GM12878 (cell line): ENCODE results near the gene ZFP36. TPM values are rescaled to one million over a fixed set of nuclear protein-coding genes. Genes with fewer than 3 reads are reported as not detected.
A peak's percentile ranks its signal among the peaks of the same experiment; 100 is the strongest.

Experiments
- BHLHE40 ChIP-seq, 2 experiments: fragments of 450-650 bp in 1 of 2; IDR thresholded peaks; 2 replicates each; pipeline ENCODE4 v1.6.1; 2011 to 2017; ENCODE audit warnings: low read depth in 2 of 2, borderline replicate concordance in 1 of 2, improper control_type of control experiment in 1 of 2, low read length in 1 of 2, mild to moderate bottlenecking in 1 of 2
- BRCA1 ChIP-seq: IDR thresholded peaks from 2 replicates; pipeline ENCODE4 v1.6.1; 2011; ENCODE audit warnings: low read depth, low read length, improper control_type of control experiment
- FOS ChIP-seq: IDR thresholded peaks from 3 replicates; pipeline ENCODE4 v1.6.1; 2011; ENCODE audit warnings: borderline replicate concordance; ENCODE audit not compliant: insufficient read length; ENCODE audit errors: extremely low read depth
- HDGF ChIP-seq: fragments of 450-650 bp; IDR thresholded peaks from 2 replicates; pipeline ENCODE4 v1.6.1; 2016; ENCODE audit warnings: antibody characterized with exemption
- IKZF1 ChIP-seq: fragments of 450-650 bp; conservative IDR thresholded peaks from 2 replicates; pipeline ENCODE4 v1.6.1; 2017; ENCODE audit warnings: antibody characterized with exemption, mild to moderate bottlenecking
- IKZF2 ChIP-seq, 2 experiments: fragments of 450-650 bp; IDR thresholded peaks; 2 replicates each; pipeline ENCODE4 v1.6.1; 2017; ENCODE audit warnings: mild to moderate bottlenecking in 2 of 2, moderate library complexity in 2 of 2
- IRF4 ChIP-seq: IDR thresholded peaks from 2 replicates; pipeline ENCODE4 v1.6.1; 2011; ENCODE audit warnings: low read depth, low read length
- JUND ChIP-seq: IDR thresholded peaks from 2 replicates; pipeline ENCODE4 v1.6.1; 2012; ENCODE audit warnings: low read depth, mild to moderate bottlenecking, low read length, improper control_type of control experiment, moderate library complexity
- LARP7 ChIP-seq: fragments of 450-650 bp; IDR thresholded peaks from 2 replicates; pipeline ENCODE4 v1.6.1; 2017; ENCODE audit warnings: mild to moderate bottlenecking
- MLLT1 ChIP-seq: fragments of 450-650 bp; IDR thresholded peaks from 2 replicates; pipeline ENCODE4 v1.6.1; 2016; ENCODE audit warnings: mild to moderate bottlenecking
- MTA2 ChIP-seq: fragments of 450-650 bp; IDR thresholded peaks from 2 replicates; pipeline ENCODE4 v1.6.1; 2016; ENCODE audit warnings: low read depth, mild to moderate bottlenecking, moderate library complexity
- MXI1 ChIP-seq: fragments of 150-350 bp; IDR thresholded peaks from 2 replicates; pipeline ENCODE4 v1.6.1; 2011; ENCODE audit warnings: low read depth, mild to moderate bottlenecking, inconsistent platforms, low read length, improper control_type of control experiment
- NFXL1 ChIP-seq: fragments of 450-650 bp; IDR thresholded peaks from 2 replicates; pipeline ENCODE4 v1.6.1; 2017; ENCODE audit warnings: antibody characterized with exemption, mild to moderate bottlenecking, borderline replicate concordance
- PAX8 ChIP-seq: fragments of 450-650 bp; IDR thresholded peaks from 2 replicates; pipeline ENCODE4 v1.6.1; 2017; ENCODE audit warnings: mild to moderate bottlenecking, moderate library complexity
- POLR2A ChIP-seq: IDR thresholded peaks from 2 replicates; pipeline ENCODE4 v1.6.1; 2011; ENCODE audit warnings: low read depth, mild to moderate bottlenecking, low read length
- RELA ChIP-seq: fragments of 450-650 bp; IDR thresholded peaks from 2 replicates; pipeline ENCODE4 v1.8.0; 2014; ENCODE audit warnings: borderline replicate concordance; ENCODE audit not compliant: partially characterized antibody
- RFX5 ChIP-seq: IDR thresholded peaks from 2 replicates; pipeline ENCODE4 v1.6.1; 2011; ENCODE audit warnings: low read depth, low read length, improper control_type of control experiment
- SIX5 ChIP-seq: IDR thresholded peaks from 2 replicates; pipeline ENCODE4 v1.6.1; 2011; ENCODE audit warnings: mild to moderate bottlenecking, low read depth, low read length, moderate library complexity; ENCODE audit not compliant: severe bottlenecking
- SKIL ChIP-seq: fragments of 450-650 bp; IDR thresholded peaks from 2 replicates; pipeline ENCODE4 v1.6.1; 2017; ENCODE audit warnings: mild to moderate bottlenecking, low read depth, inconsistent platforms; ENCODE audit not compliant: poor library complexity, severe bottlenecking
- SMAD1 ChIP-seq: fragments of 450-650 bp; IDR thresholded peaks from 2 replicates; pipeline ENCODE4 v1.6.1; 2018; ENCODE audit warnings: mild to moderate bottlenecking, low read depth; ENCODE audit not compliant: partially characterized antibody
- SMAD5 ChIP-seq: IDR thresholded peaks from 2 replicates; pipeline ENCODE4 v1.6.1; 2016; ENCODE audit warnings: antibody characterized with exemption, low read depth
- STAT1 ChIP-seq: fragments of 450-650 bp; conservative IDR thresholded peaks from 2 replicates; pipeline ENCODE4 v1.6.1; 2014; ENCODE audit warnings: antibody characterized with exemption, mild to moderate bottlenecking
- SUZ12 ChIP-seq: fragments of 200-600 bp; sonication (generic); IDR thresholded peaks from one replicate; pipeline ENCODE4 v1.6.1; 2018; ENCODE audit warnings: antibody characterized with exemption, mild to moderate bottlenecking; ENCODE audit not compliant: unreplicated experiment
- WRNIP1 ChIP-seq: IDR thresholded peaks from 2 replicates; pipeline ENCODE4 v1.6.1; 2011; ENCODE audit warnings: low read depth, low read length, improper control_type of control experiment, borderline replicate concordance
- YY1 ChIP-seq: IDR thresholded peaks from 2 replicates; pipeline ENCODE4 v1.6.1; 2011; ENCODE audit warnings: low read depth, mild to moderate bottlenecking, low read length
- ZNF384 ChIP-seq: IDR thresholded peaks from 2 replicates; pipeline ENCODE4 v1.6.1; 2012; ENCODE audit warnings: low read depth, mild to moderate bottlenecking, low read length, improper control_type of control experiment, borderline replicate concordance
- polyA plus RNA-seq, 11 experiments: library from polyadenylated mRNA; depleted of rRNA in 4 of 11; unstranded in 6 of 11; stranded (reverse) in 5 of 11; fragments of >200 nt; fragmentation: Nextera tagmentation in 4 of 11; fragmentation: Illumina TruSeq in 1 of 11; extraction: Ambion mirVana in 4 of 11; extraction: Trizol in 1 of 11; gene quantifications; 1 replicate in 1 of 11; 2 replicates in 10 of 11; pipeline versions ENCODE4 v1.2.1 to v1.2.3, GENCODE V29; 2011 to 2016; ENCODE audit warnings: inconsistent platforms in 2 of 11, missing spikeins in 2 of 11, low read depth in 1 of 11
- total RNA-seq, 4 experiments: library from RNA; depleted of rRNA in 3 of 4; stranded (reverse); fragments of >200 nt in 3 of 4; fragmentation: Illumina TruSeq in 1 of 4; extraction: Trizol in 1 of 4; gene quantifications; 2 replicates each; pipeline versions ENCODE4 v1.2.1 to v1.2.3, GENCODE V29; 2013 to 2021

ZFP36 gene
- total and polyA plus RNA-seq, 10 of the 15 experiments (the other 5 are each of a cell fraction or from before 2014, with no cell fraction given), result 5.3 to 55.0 (median 18.1) TPM

GRCh38 chr19:39411081-39411831 lies 4.6 kb downstream of the ZFP36 start (continued):
- TF ChIP-seq SKIL (peak; percentile 49), BRCA1 (no peak), BHLHE40 (IDR thresholded peaks at IDR 0.05; ENCODE audit: borderline replicate concordance in 1 of 2, low read depth in 2 of 2, low read length in 1 of 2) (peak; percentile 55 to 74; a peak in 2 of 4 replicates), ZNF384 (no peak), SUZ12 (no peak), YY1 (no peak), POLR2A (peak; percentile 78), LARP7 (peak; percentile 34; the same call in 1 of the 2 replicates), IRF4 (0 out of 2 replicates have a peak, but pooled peaks have one; percentile 13), SMAD1 (peak; percentile 51), SMAD5 (no peak), STAT1 (no peak), SIX5 (no peak), PAX8 (no peak), RFX5 (no peak), MTA2 (peak; percentile 43; the same call in 1 of the 2 replicates), NFXL1 (no peak), MXI1 (no peak), WRNIP1 (no peak), MLLT1 (peak; percentile 59), FOS (no peak), RELA (no peak), JUND (no peak), HDGF (peak; percentile 98), IKZF2 (IDR thresholded peaks at IDR 0.05) (peak; percentile 8 to 35; a peak in 2 of 4 replicates), IKZF1 (peak; percentile 46; the same call in 1 of the 2 replicates)
